GM19099 (cell line): ENCODE data around the gene LYPD6B.

Experiments
- POLR2A ChIP-seq: IDR thresholded peaks from 3 replicates; pipeline ENCODE4 v1.6.1; 2011; ENCODE audit warnings: low read depth; ENCODE audit not compliant: insufficient read length; ENCODE audit errors: extremely low read depth

LYPD6B gene

GRCh38 chr2:149070681-149071320 is 32.3 kb downstream of the LYPD6B start:
- no peak for TF ChIP-seq POLR2A

- TF ChIP-seq POLR2A: no peak
Observed at GRCh38 chr2:149075105-149075504, 36.6 kb downstream of the LYPD6B start.

GRCh38 chr2:149075853-149076252 is 37.4 kb downstream of the LYPD6B start:
- TF ChIP-seq POLR2A: no peak

GRCh38 chr2:149076863-149077412 is 38.4 kb downstream of the LYPD6B start:
- TF ChIP-seq POLR2A: no peak

- TF ChIP-seq POLR2A: no peak
Observed at GRCh38 chr2:149077861-149078260, 39.4 kb downstream of the LYPD6B start.

GRCh38 chr2:149080099-149080498 is 41.6 kb downstream of the LYPD6B start:
- TF ChIP-seq POLR2A: no peak

GRCh38 chr2:149080971-149081370 is 42.5 kb downstream of the LYPD6B start:
- TF ChIP-seq POLR2A: no peak

GRCh38 chr2:149082079-149082478 is 43.6 kb downstream of the LYPD6B start:
- no peak for TF ChIP-seq POLR2A

GRCh38 chr2:149082735-149083134 is 44.2 kb downstream of the LYPD6B start:
- TF ChIP-seq POLR2A: no peak

GRCh38 chr2:149084924-149085795 is 46.7 kb downstream of the LYPD6B start:
- no peak for TF ChIP-seq POLR2A

GRCh38 chr2:149087751-149088150 is 49.3 kb downstream of the LYPD6B start:
- TF ChIP-seq POLR2A: no peak

- TF ChIP-seq POLR2A: no peak
Observed at GRCh38 chr2:149089068-149089467, 50.6 kb downstream of the LYPD6B start.

GRCh38 chr2:149090706-149091105 is 52.2 kb downstream of the LYPD6B start:
- no peak for TF ChIP-seq POLR2A

- no peak for TF ChIP-seq POLR2A
Observed at GRCh38 chr2:149093579-149093978, 55.1 kb downstream of the LYPD6B start.

GRCh38 chr2:149094217-149095015 is 55.9 kb downstream of the LYPD6B start:
- no peak for TF ChIP-seq POLR2A
